Measurements from ENCODE around the gene FRY. TPM values are rescaled to one million over a fixed set of nuclear protein-coding genes. Genes with fewer than 3 reads are reported as not detected.
A peak's percentile ranks its signal among the peaks of the same experiment; 100 is the strongest.

Gene FRY
- total RNA-seq, 1 experiment from 2014 or later, result 0.74 TPM

DNA sequence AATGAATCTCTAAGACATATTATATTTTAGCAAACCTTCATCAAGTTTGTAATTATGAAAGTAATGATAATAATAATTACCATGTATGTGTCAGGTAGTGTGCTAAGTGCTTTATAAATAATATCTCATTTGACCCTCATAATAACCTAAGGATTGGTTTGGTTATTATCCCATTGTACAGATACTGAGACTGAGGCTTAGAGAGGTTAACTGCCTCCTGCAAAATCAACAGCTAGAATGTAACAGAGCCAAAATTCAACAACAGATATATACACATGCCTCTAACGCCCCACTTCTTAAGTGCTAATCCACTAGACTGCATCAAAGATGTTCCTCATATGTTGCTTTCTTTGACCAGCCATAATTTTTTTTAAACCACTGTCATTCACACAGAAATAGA is 142.8 kb downstream of the FRY start:
- no peak for DNase-seq (ENCODE audit: low read depth)

GRCh38 chr13:32175307-32175706 is 143.7 kb downstream of the FRY start:
- DNase-seq (ENCODE audit: low read depth), result no peak

- DNase-seq (ENCODE audit: low read depth), result no peak
These were observed 144.4 kb downstream of the FRY start for GRCh38 chr13:32175943-32176342.

DNA sequence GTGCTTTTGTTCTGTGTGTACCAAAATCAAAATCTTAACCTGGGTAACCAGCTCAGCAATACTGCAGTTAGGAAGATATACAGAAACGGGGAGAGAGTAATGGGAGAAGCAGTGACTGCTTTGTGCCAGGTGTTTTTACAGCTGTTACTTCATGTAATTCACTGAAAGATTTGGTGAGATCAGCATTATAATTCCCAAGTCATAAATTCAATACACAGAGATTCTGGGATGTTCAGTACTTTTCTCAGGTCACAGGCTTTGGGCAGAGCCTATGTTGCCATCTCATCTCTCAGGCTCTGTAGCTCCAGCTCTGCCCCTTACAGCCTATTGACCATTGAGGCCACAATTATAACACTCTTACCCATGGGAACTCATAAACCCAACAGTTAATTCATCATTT is 145.1 kb downstream of the FRY start:
- DNase-seq (ENCODE audit: low read depth), result no peak

- no peak for DNase-seq (ENCODE audit: low read depth)
These were observed 147.2 kb downstream of the FRY start for GRCh38 chr13:32178763-32179162.

DNA sequence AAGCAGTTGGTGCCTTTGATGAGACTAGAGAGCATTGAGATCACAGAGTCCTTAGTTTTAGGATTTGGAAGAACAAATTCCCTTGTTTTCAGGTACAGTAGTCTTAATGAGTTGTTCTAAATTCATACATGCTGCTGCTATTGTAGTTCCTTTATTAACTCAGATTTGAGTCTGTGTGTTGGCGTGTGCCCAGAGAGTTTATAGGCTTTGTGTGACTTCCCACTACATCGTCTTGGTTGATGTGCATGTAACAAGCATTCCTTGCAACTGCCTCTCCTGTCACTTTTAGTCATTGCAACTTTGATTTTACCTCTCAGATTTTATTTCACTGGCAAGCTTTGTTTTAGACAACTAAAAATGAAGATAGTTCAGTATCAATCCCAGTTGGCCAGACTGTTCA is 148.1 kb downstream of the FRY start:
- no peak for DNase-seq (ENCODE audit: low read depth)

- no peak for DNase-seq (ENCODE audit: low read depth)
These were observed 156.1 kb downstream of the FRY start for GRCh38 chr13:32187651-32188050.

- no peak for DNase-seq (ENCODE audit: low read depth)
These were observed 160.0 kb downstream of the FRY start for GRCh38 chr13:32191452-32191998.

DNA sequence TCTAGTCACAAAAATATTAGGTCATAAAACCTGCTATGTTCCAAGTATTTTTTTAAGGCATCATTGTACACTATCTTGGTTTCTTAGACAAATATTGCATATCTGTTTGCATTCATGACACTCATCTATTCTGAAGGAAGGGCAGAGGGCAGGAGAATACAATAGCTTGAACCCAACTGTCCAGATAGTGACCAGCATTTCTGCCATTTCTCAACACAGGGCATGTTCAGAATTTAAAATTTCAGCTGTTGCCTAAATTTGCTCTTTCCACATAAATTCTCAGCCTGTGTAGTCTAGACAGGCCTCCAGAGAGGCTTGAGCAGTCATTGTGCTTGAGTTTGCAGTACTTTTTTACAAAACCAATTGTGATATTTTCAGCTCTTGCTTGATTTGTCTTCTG is 164.1 kb downstream of the FRY start:
- DNase-seq (ENCODE audit: low read depth), result no peak

DNA sequence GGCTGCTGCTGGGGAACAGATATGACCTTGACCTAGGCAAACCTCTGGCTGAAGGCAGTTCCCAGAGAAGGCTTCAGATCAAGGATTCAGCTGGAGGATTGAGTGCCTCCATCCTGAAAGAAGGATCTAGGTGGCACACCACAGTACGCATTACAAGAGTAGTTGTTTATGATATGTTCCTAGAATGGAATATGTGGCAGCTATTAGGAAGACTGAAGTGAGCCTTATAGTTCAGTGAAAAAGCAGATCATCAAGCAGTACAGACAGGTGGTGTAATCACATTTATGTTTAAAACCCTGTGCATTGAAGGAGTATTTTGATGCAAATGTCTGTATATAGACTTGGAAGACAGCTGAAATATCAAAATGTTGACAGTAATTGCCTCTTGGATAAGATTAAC is 167.6 kb downstream of the FRY start:
- DNase-seq (ENCODE audit: low read depth), result no peak

GRCh38 chr13:32200741-32201140 is 169.2 kb downstream of the FRY start:
- no peak for DNase-seq (ENCODE audit: low read depth)

DNA sequence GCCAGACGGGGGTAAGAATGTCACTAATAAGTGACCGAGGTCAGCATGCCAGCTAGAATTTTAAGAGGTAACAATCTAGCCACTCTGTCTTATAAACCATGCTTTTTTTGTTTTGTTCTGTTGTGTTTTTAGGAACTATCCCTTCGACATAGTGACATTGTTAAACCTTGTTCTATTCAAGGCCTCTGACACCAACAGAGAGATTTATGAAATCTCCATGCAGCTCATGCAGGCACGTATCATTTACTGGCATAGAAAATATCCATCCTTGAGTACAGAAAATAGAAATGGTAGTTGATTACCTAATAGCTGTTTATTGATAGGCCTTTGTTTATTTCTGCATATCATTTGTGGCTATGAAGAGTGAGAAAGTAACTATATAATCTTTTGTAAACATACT is 170.2 kb downstream of the FRY start:
- no peak for DNase-seq (ENCODE audit: low read depth)

GRCh38 chr13:32202268-32202667 is 170.7 kb downstream of the FRY start:
- no peak for DNase-seq (ENCODE audit: low read depth)

- DNase-seq (ENCODE audit: low read depth), result no peak
These were observed 171.6 kb downstream of the FRY start for GRCh38 chr13:32203221-32203620.

DNA sequence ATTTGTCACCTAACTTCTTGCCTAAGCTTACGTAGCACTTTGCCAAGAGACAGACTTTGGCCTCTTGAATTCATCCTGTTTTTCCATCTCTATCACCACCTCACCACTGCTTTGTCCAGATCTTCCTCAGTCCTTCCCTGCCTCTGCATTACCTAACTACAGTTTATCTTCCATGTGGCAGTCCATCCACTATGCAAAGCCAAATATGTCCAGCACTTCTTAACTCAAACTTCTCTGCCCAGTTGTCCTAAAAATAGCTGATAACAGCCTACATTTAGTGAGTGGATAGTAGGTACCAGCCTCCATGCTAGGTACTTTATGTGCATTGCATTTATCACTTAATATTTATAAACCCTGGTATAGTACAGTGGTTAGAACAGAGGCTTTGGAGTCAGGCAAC is 172.2 kb downstream of the FRY start:
- DNase-seq (ENCODE audit: low read depth), result no peak

- DNase-seq (ENCODE audit: low read depth), result no peak
These were observed 174.0 kb downstream of the FRY start for GRCh38 chr13:32205431-32206096.

- no peak for DNase-seq (ENCODE audit: low read depth)
These were observed 174.6 kb downstream of the FRY start for GRCh38 chr13:32206097-32206740.

- no peak for DNase-seq (ENCODE audit: low read depth)
These were observed 177.3 kb downstream of the FRY start for GRCh38 chr13:32208860-32209259.

DNA sequence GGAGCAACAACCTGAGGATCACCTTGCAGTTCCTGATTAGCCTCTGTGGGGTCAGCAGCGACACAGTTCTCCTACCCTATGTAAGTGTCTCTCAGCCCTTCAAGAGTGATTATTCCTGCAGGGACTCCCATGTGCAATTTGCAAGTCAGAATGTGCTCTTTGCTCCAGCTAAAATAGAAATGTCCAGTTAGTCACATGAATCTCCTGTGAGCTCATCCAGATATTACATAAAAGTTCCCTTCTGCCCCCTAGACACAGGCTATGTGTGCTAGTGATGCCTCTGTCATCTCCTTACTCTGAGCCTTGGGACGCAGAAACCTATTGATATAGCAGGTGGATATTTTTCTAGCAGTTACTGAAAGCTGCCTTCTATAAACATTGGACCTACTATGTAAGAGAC is 178.1 kb downstream of the FRY start:
- DNase-seq (ENCODE audit: low read depth), result no peak

GRCh38 chr13:32210101-32210500 is 178.5 kb downstream of the FRY start:
- no peak for DNase-seq (ENCODE audit: low read depth)

- DNase-seq (ENCODE audit: low read depth), result peak; percentile 6
These were observed 180.2 kb downstream of the FRY start for GRCh38 chr13:32211813-32212212.

DNA sequence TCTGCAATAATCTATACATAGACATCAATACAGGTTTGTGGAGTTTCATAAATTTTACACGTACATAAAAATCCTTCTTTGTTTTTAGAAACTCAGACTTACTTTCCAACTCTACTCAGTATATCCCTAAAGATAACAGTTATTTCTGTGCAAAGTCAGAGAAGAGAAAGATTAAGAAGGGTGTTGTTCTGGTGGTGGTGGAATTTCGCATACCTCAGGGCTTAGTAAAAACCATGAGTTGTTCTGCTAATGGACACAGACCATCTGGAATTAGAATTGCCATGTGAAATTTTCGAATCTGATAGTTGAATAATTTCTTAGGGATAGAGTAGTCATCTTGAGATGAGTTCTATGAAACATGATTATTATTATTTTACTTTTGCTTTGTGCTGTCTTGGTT is 180.8 kb downstream of the FRY start:
- DNase-seq (ENCODE audit: low read depth), result peak; percentile 9

DNA sequence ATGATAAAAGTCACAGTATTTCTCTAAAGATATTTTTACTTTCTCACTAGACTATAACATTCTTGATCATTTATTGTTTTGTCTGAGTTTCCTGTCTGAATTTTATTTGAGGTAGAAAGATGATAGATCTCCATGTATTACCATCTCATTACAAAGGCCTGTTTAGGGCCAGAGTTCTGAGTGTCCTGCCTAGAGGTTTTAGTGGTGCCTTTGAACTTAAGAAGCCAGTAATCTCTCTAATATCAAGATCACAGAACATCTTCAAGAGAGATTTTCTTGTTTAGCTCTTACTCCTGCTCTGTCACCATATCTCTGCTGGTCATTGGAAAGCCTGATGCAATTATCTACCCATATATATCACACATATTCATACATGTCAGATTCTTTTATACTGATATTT is 182.1 kb downstream of the FRY start:
- no peak for DNase-seq (ENCODE audit: low read depth)

GRCh38 chr13:32214071-32214470 is 182.5 kb downstream of the FRY start:
- DNase-seq (ENCODE audit: low read depth), result no peak

Data from Daoy (cell line).